Lung (tissue), 12 donors: ENCODE data around the gene DBH. TPM values are rescaled to one million over a fixed set of nuclear protein-coding genes. Genes with fewer than 3 reads are reported as not detected.

ENCODE experiments used
- ATAC-seq: fragments of 200-7000 bp; cut with Tn5 transposase; one replicate; pipeline ENCODE4 v1.9.1; 2020; ENCODE audit warnings: moderate number of reproducible peaks; ENCODE audit not compliant: insufficient read depth, low FRiP score
- DNase-seq, 3 donors: peaks; one replicate each; pipeline ENCODE4 v3.0.0-alpha.2; 2013 to 2017
- H3K27ac ChIP-seq, 2 donors: one replicate each; pipeline ENCODE4 v1.5.1; 2013; ENCODE audit warnings: mild to moderate bottlenecking in 2 of 2, moderate library complexity in 2 of 2, control low read depth in 1 of 2, inconsistent platforms in 1 of 2, low read depth in 1 of 2, low read length in 1 of 2
- H3K27me3 ChIP-seq, 3 donors: one replicate each; pipeline ENCODE4 v1.5.1; 2013; ENCODE audit warnings: low read length in 2 of 3; ENCODE audit not compliant: control insufficient read depth in 3 of 3, insufficient read depth in 3 of 3
- H3K36me3 ChIP-seq, 4 donors: one replicate each; pipeline ENCODE4 v1.5.1; 2013; ENCODE audit warnings: low read length in 4 of 4, mild to moderate bottlenecking in 1 of 4, moderate library complexity in 1 of 4; ENCODE audit not compliant: control insufficient read depth in 4 of 4, insufficient read depth in 4 of 4
- H3K4me1 ChIP-seq, 5 donors: one replicate each; pipeline ENCODE4 v1.5.1; 2013; ENCODE audit warnings: low read length in 5 of 5, mild to moderate bottlenecking in 2 of 5, moderate library complexity in 1 of 5; ENCODE audit not compliant: control insufficient read depth in 5 of 5, insufficient read depth in 5 of 5
- H3K4me3 ChIP-seq: one replicate; pipeline ENCODE4 v1.5.1; 2013; ENCODE audit warnings: mild to moderate bottlenecking, control low read depth, moderate library complexity
- H3K9ac ChIP-seq, 2 donors: one replicate each; pipeline ENCODE4 v1.5.1; 2013; ENCODE audit warnings: low read length in 2 of 2, control low read depth in 1 of 2; ENCODE audit not compliant: insufficient read depth in 1 of 2
- H3K9me3 ChIP-seq, 4 donors: one replicate each; pipeline ENCODE4 v1.5.1; 2013; ENCODE audit warnings: low read length in 3 of 4, mild to moderate bottlenecking in 1 of 4, moderate library complexity in 1 of 4; ENCODE audit not compliant: control insufficient read depth in 4 of 4, insufficient read depth in 3 of 4
- WGBS, 2 donors: extraction: QIAGEN DNeasy Blood & Tissue Kit; methylation state at CpG; one replicate each; pipeline ENCODE4 v1.1.7; 2013; 5-methylcytosine and 5-hydroxymethylcytosine counted together
- polyA plus RNA-seq, 2 donors: library from polyadenylated mRNA; stranded (reverse); fragments of 200-250 nt; gene quantifications; one replicate each; pipeline ENCODE4 v1.2.1, GENCODE V29; 2013
- total RNA-seq, 2 donors: library from RNA; depleted of rRNA in 1 of 2; stranded (reverse); fragments of >200 nt in 1 of 2; gene quantifications; one replicate each; pipeline ENCODE4 v1.2.1, GENCODE V29; 2014 to 2021
- TF ChIP-seq, protein P1 (sequence below): IDR thresholded peaks from 2 replicates; pipeline ENCODE4 v1.5.1; 2012; ENCODE audit warnings: mild to moderate bottlenecking; ENCODE audit errors: control extremely low read depth, extremely low read depth
- donor health status: control.
- donor health status: control.
- donor health status: Bipolar disorder and iron deficiency.
- donor health status: healthy.
- donor health status: DM: yes; HTN: yes; CAD: no.

Gene DBH
- total and polyA plus RNA-seq, 4 donors = 0.06 to 0.48 (median 0.08) TPM

DNA sequence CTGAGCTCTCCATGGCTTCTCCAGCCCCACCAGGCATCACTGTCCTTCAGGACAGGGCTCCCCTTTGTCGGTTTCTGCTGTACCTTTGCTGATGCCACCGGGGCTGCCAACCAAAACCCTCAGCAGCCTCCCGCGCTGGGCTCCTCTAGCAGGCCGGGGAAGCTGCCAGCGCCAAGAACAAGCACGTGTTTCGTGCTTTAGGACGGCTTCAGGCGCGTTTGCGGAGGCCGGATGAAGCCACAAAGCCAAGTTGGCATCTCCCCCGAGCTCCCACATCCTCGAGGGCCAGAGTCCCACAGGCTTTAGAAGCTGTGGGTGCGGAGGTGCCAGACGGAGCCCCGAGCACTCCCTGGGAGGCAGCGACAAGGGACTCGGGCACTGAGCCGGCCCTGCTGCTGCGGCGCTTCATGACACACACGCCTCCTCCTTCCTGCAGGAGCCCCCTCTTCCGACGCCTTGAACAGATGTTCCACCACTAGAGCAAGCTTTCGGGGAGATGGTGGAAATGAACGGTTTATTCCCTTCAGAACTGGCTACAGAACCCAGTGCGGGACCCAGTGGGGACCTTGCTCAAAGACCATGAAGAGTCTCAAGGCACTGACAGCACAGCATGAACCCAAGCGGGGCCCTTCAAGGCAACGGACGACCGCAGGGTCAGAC lies 65.3 kb downstream of the DBH start:
- Histone ChIP-seq H3K9ac (no peak overlapping the region), H3K27me3 (no peaks in the 10 kb centered on the region), H3K4me1 (peaks cover 0 to 30% (median 8%) of the 10 kb centered on the region in 5 donors), H3K9me3 (no peaks in the 10 kb centered on the region), H3K36me3 (no peaks in the 10 kb centered on the region), H3K27ac (peak overlapping the region in 1 of 2 donors; percentile 11), H3K4me3 (no peak overlapping the region)
- DNase-seq (peak; percentile 53 to 61 (median 61)), ATAC-seq (no peak)
- TF ChIP-seq, protein P1, sequence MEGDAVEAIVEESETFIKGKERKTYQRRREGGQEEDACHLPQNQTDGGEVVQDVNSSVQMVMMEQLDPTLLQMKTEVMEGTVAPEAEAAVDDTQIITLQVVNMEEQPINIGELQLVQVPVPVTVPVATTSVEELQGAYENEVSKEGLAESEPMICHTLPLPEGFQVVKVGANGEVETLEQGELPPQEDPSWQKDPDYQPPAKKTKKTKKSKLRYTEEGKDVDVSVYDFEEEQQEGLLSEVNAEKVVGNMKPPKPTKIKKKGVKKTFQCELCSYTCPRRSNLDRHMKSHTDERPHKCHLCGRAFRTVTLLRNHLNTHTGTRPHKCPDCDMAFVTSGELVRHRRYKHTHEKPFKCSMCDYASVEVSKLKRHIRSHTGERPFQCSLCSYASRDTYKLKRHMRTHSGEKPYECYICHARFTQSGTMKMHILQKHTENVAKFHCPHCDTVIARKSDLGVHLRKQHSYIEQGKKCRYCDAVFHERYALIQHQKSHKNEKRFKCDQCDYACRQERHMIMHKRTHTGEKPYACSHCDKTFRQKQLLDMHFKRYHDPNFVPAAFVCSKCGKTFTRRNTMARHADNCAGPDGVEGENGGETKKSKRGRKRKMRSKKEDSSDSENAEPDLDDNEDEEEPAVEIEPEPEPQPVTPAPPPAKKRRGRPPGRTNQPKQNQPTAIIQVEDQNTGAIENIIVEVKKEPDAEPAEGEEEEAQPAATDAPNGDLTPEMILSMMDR = no peak
- 64 to 70% methylated on average over 33 of the region's 33 CpGs for WGBS, 2 donors

GRCh38 chr9:133701981-133702797 lies 66.0 kb downstream of the DBH start:
- Histone ChIP-seq H3K36me3 (no peaks in the 10 kb centered on the region), H3K9me3 (no peaks in the 10 kb centered on the region), H3K4me1 (peaks cover 0 to 38% (median 12%) of the 10 kb centered on the region in 5 donors), H3K4me3 (no peak overlapping the region), H3K9ac (peak overlapping the region in 1 of 2 donors; percentile 33), H3K27ac (peak overlapping the region in 1 of 2 donors; percentile 15), H3K27me3 (no peaks in the 10 kb centered on the region)
- TF ChIP-seq, protein P1 = no peak
- peak; percentile 59 for ATAC-seq
- WGBS, 2 donors = 48 to 51% methylated on average over 32 to 39 of the region's 39 CpGs
- DNase-seq = peak; percentile 87 to 92 (median 89)

- DNase-seq (no peak), ATAC-seq (no peak)
- WGBS, 2 donors = 39 to 55% methylated on average over 39 of the region's 39 CpGs
- Histone ChIP-seq H3K27ac (no peak overlapping the region), H3K9ac (peak overlapping the region in 1 of 2 donors; percentile 33), H3K4me3 (no peak overlapping the region), H3K27me3 (no peaks in the 10 kb centered on the region), H3K9me3 (no peaks in the 10 kb centered on the region), H3K36me3 (no peaks in the 10 kb centered on the region), H3K4me1 (peaks cover 0 to 43% (median 18%) of the 10 kb centered on the region in 5 donors)
- TF ChIP-seq, protein P1 = no peak
Observed at GRCh38 chr9:133702798-133703590, 66.8 kb downstream of the DBH start.
